ENCODE results near the gene LATS2.
"Not testable (repeated sequence)": the region's sequence is repeated elsewhere in the genome, so short reads cannot be mapped to it uniquely, and the experiment has no call there.

Gene LATS2

GRCh38 chr13:20953245-20953931, 108.0 kb downstream of the LATS2 start:
- no peak for DNase-seq

GRCh38 chr13:20952838-20953237, 108.5 kb downstream of the LATS2 start:
- no peak for DNase-seq

- DNase-seq = not testable (repeated sequence)
Observed at GRCh38 chr13:20948001-20948400, 113.4 kb downstream of the LATS2 start.

- DNase-seq = no peak
Observed at GRCh38 chr13:20945952-20946383, 115.4 kb downstream of the LATS2 start.

GRCh38 chr13:20942938-20943559, 118.3 kb downstream of the LATS2 start:
- no peak for DNase-seq

- DNase-seq = not testable (repeated sequence)
Observed at GRCh38 chr13:20940511-20940910, 120.9 kb downstream of the LATS2 start.

GRCh38 chr13:20940083-20940482, 121.3 kb downstream of the LATS2 start:
- DNase-seq = no peak

GRCh38 chr13:20939662-20940061, 121.7 kb downstream of the LATS2 start:
- no peak for DNase-seq

GRCh38 chr13:20938302-20938701, 123.1 kb downstream of the LATS2 start:
- no peak for DNase-seq

- DNase-seq = no peak
Observed at GRCh38 chr13:20927596-20928257, 133.7 kb downstream of the LATS2 start.

- not testable (repeated sequence) for DNase-seq
Observed at GRCh38 chr13:20925395-20925790, 136.0 kb downstream of the LATS2 start.

GRCh38 chr13:20924758-20925394, 136.5 kb downstream of the LATS2 start:
- peak; percentile 66 for DNase-seq

GRCh38 chr13:20923272-20923671, 138.1 kb downstream of the LATS2 start:
- DNase-seq = no peak

Measured in NCI-H1048 (cell line).